LNCAP (cell line): ENCODE results near the gene MAP2K5.

ENCODE experiments used
- CTCF ChIP-seq: fragments of 450-650 bp; IDR thresholded peaks from 2 replicates; pipeline ENCODE4 v1.5.1; 2017; ENCODE audit warnings: mild to moderate bottlenecking

MAP2K5 gene

GRCh38 chr15:67746450-67746849, 203.9 kb downstream of the MAP2K5 start:
- no peak for TF ChIP-seq CTCF

GRCh38 chr15:67747921-67748320, 205.4 kb downstream of the MAP2K5 start:
- no peak for TF ChIP-seq CTCF

GRCh38 chr15:67750371-67750770, 207.9 kb downstream of the MAP2K5 start:
- TF ChIP-seq CTCF: no peak

- TF ChIP-seq CTCF: no peak
These were observed 211.4 kb downstream of the MAP2K5 start for GRCh38 chr15:67753891-67754290.

- no peak for TF ChIP-seq CTCF
These were observed 212.8 kb downstream of the MAP2K5 start for GRCh38 chr15:67755264-67755663.

- TF ChIP-seq CTCF: no peak
These were observed 213.4 kb downstream of the MAP2K5 start for GRCh38 chr15:67755936-67756335.

- TF ChIP-seq CTCF: no peak
These were observed 216.3 kb downstream of the MAP2K5 start for GRCh38 chr15:67758619-67759300.

- no peak for TF ChIP-seq CTCF
These were observed 218.4 kb downstream of the MAP2K5 start for GRCh38 chr15:67760901-67761300.
